GM19468 (cell line): Measurements from ENCODE around the gene NFIA.

Source experiments
- ATAC-seq: cut with Tn5 transposase; IDR thresholded peaks from one replicate; pipeline ENCODE4 v1.9.1; 2021; ENCODE audit warnings: mild to moderate bottlenecking, moderate library complexity, moderate number of reproducible peaks; ENCODE audit not compliant: unreplicated experiment; ENCODE audit errors: extremely low read depth

Gene NFIA

GRCh38 chr1:61400131-61400770, 317.9 kb downstream of the NFIA start:
- no peak for ATAC-seq

GRCh38 chr1:61400997-61401396, 318.6 kb downstream of the NFIA start:
- no peak for ATAC-seq

- ATAC-seq = no peak
These were observed 321.6 kb downstream of the NFIA start for GRCh38 chr1:61403679-61404596.

GRCh38 chr1:61404597-61405376, 322.4 kb downstream of the NFIA start:
- no peak for ATAC-seq

GRCh38 chr1:61406467-61406866, 324.1 kb downstream of the NFIA start:
- ATAC-seq = no peak

- ATAC-seq = no peak
These were observed 330.2 kb downstream of the NFIA start for GRCh38 chr1:61412601-61413000.

GRCh38 chr1:61419196-61419595, 336.8 kb downstream of the NFIA start:
- no peak for ATAC-seq

- ATAC-seq = no peak
These were observed 337.3 kb downstream of the NFIA start for GRCh38 chr1:61419657-61420056.

GRCh38 chr1:61420243-61420642, 337.9 kb downstream of the NFIA start:
- ATAC-seq = no peak

- ATAC-seq = no peak
These were observed 338.8 kb downstream of the NFIA start for GRCh38 chr1:61420909-61421835.

- no peak for ATAC-seq
These were observed 341.3 kb downstream of the NFIA start for GRCh38 chr1:61423643-61424042.

- ATAC-seq = no peak
These were observed 342.0 kb downstream of the NFIA start for GRCh38 chr1:61424382-61424781.

GRCh38 chr1:61425040-61425439, 342.7 kb downstream of the NFIA start:
- ATAC-seq = no peak

GRCh38 chr1:61426254-61426653, 343.9 kb downstream of the NFIA start:
- ATAC-seq = no peak

GRCh38 chr1:61426885-61427284, 344.5 kb downstream of the NFIA start:
- ATAC-seq = no peak

GRCh38 chr1:61427510-61427909, 345.1 kb downstream of the NFIA start:
- ATAC-seq = no peak

GRCh38 chr1:61428146-61428545, 345.8 kb downstream of the NFIA start:
- no peak for ATAC-seq

- ATAC-seq = no peak
These were observed 350.4 kb downstream of the NFIA start for GRCh38 chr1:61432616-61433388.

GRCh38 chr1:61433646-61434045, 351.3 kb downstream of the NFIA start:
- ATAC-seq = no peak
